TTC549 (cell line): Measurements from ENCODE around the gene SNX14.

Experiments
- FAIRE-seq: peaks from 2 replicates; lab custom pipeline; 2012; peaks lifted over from hg19 to GRCh38; lab: Jason Lieb, UNC

The SNX14 gene

GRCh38 chr6:85496856-85497255 lies 96.8 kb downstream of the SNX14 start:
- no peak for FAIRE-seq

DNA sequence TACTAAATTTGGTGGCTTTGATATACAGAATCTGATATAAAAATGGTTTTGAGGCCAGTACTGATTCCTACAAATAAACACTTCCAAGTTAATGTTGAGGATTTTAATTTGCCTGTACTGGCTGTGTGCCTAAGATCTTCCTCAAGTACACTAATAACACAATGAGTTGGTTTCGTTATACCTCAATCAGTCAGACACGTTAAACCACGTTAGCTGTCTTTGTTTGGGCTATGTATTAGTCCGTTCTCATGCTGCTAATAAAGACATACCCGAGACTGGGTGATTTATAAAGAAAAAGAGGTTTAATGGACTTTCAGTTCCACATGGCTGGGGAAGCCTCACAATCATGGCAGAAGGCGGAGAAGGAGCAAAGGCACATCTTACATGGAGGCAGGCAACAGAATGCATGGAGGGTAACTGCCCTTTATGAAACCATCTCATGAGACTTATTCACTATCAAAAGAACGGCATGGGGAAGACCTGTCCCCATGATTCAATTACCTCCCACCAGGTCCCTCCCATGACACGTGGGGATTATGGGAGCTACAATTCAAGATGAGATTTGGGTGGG lies 97.6 kb downstream of the SNX14 start:
- FAIRE-seq: no peak

- FAIRE-seq: no peak
Measured at GRCh38 chr6:85494547-85495536, 98.8 kb downstream of the SNX14 start.

DNA sequence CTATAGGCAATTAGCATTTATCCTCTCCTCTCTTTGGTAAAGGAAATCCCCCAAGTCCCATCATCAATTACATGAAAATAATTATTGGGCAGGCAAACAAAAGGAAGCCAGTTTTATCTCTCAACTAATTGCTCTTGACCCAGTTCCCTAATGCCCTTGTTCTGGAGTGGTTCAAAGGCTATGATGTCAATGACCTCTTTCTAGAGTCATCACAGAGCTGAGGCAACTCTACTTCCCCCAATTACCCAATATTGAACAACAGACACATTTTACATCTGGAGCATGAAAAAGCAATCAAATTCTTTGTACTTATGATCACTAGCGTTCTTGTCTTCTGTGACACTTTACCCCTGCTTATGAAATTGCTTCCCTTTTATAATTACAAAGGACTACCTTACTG lies 100.3 kb downstream of the SNX14 start:
- no peak for FAIRE-seq

DNA sequence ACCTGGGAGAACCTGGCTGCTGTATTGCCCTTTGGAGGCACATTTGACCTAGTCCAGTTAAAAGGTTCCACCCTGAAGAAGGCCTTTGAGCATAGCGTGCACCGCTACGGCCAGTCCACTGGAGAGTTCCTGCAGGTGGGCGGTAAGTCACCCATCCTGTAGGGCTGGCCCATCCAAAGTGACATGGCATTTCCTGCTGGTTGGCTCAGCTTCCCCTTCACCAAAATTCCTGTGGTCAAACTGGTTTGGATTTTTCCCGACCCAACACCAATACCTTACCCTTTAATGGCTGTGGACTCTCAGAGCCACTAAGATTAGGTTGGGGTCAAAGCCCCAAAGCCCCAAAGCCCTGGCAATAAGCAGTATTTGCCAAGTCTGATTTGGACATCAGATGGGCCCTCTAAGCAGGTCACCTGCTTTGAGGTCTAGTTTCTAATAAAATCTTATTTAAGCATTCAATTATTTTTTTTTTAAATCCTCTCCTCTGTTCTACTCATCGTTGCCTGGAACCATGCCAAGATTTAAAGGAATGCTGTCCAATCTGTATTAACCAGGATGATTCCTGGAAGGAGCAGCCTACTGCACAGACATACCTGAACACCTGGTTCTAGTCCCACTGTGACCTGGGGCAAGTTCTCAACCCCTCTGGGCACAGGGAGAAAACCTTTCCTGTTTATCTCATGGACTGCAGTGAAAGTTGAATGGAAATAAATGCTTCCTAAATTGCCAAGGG lies 103.0 kb downstream of the SNX14 start:
- no peak for FAIRE-seq

- FAIRE-seq: no peak
Measured at GRCh38 chr6:85484948-85485347, 108.7 kb downstream of the SNX14 start.

GRCh38 chr6:85483846-85484245 lies 109.8 kb downstream of the SNX14 start:
- no peak for FAIRE-seq

DNA sequence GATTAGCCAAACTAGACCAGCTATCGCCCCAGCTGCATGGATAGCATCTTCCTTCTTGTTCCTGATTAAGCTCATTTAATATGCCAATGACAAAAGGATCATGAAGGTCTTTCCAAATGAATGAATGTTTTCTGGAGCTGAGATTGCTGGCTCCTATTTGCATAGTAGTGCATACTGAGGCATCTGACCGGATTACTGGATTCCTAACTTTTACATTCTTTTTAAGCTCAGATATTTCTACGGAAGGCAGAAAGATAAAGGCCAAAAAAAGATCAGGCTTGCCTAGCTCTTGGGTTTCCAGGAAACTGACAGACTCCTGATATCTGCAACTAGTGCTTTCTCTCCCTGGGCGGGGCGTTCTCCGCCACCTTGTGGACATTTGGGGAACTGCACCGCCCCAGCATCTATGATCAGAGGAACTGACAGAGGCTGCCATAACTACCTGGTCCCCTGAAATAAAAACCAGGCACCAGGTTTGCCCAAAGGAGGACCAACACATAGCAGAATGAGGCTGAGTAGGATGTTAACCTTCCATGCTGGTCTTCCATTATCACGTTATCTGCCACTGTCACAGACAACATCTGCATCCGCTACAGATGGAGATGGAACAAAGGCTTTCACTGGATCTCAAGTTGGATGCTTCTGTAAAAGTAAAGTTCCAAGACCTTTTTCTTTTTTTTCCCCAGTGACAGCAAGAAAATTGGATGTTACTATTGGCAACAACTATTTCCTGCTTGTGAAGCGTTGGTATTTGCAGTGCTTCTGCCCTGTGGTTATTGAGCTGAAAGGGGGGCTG lies 110.6 kb downstream of the SNX14 start:
- FAIRE-seq: no peak

DNA sequence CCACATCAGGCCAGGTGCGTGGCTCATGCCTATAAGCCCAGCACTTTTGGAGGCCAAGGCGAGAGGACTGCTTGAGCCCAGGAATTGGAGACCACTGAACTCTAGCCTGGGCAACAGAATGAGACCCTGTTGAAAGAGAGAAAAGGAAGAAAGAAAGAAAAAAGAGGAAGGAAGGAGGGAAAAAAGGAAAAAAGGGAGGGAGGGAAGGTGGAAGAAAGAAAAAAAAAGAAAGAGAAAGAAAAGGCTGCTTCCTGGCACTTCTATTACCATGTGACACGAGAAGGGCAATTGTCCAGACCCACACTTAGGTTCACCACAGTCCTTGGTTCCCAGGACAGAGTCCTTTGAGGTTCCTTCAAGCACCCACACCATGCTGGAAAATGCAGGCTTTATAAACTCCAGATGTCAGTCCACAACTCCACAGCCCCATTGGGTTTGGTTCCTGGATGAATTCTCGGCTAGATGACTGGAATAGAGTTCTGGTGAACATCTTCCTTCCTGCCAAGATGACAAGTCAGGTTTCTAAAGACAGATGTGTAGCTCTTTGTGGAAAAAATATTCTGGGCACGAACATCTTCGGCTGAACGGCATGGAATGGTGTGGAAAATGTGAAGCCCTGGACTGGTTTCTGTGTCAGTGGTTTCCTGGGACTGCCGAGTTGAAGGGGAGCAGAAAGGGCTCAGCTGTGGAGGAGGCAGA lies 111.3 kb downstream of the SNX14 start:
- FAIRE-seq: no peak

DNA sequence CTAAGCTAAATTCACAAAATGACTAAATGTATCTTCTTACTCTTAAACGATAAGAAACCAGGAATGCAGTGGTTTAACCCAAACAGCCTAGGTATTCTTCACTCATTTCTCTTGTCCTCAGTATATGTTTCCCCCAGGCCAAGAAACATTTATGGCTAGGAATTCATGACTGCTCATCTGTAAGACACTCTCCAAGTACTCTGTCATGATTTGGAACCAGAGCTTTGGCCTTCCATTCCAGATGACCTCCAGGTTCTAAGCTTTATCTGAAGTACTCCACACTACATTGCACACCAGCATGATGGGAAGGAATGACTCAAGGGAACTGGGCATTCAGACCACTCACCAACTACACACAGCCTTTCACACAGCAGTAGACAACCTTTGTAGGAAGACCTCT lies 114.5 kb downstream of the SNX14 start:
- no peak for FAIRE-seq

DNA sequence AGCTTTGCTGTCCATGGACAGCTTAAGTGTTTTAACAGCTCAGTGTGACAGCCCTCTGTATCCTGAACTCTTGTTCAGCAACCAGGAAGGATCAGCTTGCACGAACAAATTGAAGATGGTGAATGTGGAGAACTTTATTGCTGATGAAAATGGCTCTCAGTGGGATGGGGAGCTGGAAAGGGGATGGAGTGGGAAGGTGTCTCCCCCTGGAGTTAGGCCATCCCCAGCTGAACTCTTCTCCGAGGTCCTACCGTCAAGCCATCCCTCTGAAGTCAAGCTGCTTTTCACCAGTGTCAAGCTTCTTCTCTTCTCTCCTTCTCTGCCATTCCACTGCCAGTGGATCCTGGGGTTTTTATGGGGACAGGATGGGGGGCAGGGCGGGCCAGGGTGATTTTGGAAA lies 117.1 kb downstream of the SNX14 start:
- no peak for FAIRE-seq

- FAIRE-seq: no peak
Measured at GRCh38 chr6:85473748-85474147, 119.9 kb downstream of the SNX14 start.

- no peak for FAIRE-seq
Measured at GRCh38 chr6:85472744-85473143, 120.9 kb downstream of the SNX14 start.

- FAIRE-seq: no peak
Measured at GRCh38 chr6:85470023-85470410, 123.6 kb downstream of the SNX14 start.

- FAIRE-seq: no peak
Measured at GRCh38 chr6:85469276-85470022, 124.2 kb downstream of the SNX14 start.

DNA sequence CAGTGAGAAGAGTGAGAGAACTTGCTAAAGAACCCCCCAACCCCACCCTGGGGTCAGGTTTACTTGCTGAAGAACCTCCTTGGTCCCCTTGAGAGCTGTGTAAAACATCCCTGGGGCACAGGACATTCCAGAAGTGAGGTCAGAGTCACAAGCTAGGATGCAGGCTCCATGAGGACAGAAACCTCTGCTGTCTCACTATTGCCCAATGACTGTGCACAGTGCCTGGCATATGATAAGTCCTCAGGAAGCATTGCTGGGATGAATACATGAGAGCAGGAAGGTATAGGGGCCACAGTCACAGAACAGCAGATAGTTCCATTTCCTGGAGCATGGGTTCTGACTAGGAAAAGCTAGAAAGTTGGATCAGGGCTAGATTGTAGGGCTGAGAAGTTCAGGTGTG lies 125.3 kb downstream of the SNX14 start:
- FAIRE-seq: no peak

- no peak for FAIRE-seq
Measured at GRCh38 chr6:85465762-85466161, 127.9 kb downstream of the SNX14 start.

DNA sequence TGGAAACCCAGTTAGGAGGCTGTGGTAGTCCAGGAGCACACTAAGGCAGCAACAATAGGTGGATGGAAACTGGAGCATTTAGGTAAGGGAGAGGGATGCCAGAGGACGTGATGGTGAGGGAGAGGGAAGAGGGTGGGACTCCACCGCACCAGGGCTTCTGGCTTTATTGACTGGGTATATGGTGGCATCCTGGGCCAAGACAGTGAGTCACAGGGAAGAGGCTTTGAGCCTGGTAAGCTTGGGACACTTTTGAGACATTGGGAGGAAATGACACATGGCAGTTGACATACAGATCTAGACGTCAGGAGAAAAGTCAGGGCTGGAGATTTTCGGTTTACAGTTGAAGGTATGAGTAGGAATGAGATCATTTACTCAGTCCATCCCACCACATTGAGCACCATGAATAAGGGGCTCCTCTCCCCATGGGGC lies 128.9 kb downstream of the SNX14 start:
- no peak for FAIRE-seq

DNA sequence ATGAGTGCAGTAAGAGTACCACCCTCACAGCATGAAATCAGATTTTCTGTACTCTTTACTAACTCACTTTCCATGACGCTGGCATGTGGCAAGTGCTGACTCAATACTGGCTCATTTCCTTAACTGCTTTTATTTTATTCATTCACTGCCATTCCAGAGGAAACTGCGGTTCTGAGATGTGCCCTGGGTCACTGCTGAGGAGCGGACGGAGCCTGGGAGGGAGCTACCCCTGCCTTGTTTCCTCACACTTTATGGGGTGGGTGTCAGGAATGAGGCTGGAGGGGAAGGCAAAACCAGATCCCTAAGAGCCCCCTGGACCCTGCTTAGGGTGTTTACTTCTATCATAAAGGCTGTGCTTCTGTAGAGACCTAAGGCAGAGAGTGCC lies 129.4 kb downstream of the SNX14 start:
- no peak for FAIRE-seq

DNA sequence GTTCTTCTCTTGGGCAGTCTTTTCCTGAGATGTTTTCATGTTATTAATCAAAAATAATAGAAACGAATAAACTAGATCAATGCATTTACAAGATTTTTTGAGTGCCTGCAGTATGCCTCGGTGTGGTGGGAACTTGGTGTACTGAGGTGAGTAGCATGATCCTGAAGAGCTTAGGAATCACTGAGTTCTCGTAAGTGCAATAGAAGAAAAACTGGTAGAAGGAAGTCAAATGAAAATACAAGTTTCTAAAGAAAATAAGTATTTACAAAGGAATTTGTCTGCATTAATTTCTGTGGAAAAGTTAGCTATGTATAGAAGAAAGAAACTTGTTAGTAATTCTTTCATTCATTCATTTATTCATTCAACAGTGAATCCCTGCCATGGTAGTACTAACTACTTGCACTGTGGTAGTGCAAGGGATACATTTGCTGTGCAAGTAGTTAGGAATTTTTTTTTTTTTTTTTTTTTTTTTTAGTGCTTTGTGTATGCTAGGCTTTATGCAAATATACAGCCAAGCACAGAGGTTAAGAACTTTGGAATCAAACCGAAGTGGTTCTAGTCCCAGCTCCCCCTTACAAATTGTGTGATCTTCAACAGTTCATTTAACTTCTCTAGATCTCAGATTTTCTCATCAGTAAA lies 129.9 kb downstream of the SNX14 start:
- no peak for FAIRE-seq
